ENCODE results near the gene COMMD3. TPM values are rescaled to one million over a fixed set of nuclear protein-coding genes. Genes with fewer than 3 reads are reported as not detected.

The COMMD3 gene
- polyA plus RNA-seq, 1 donor, result 83.8 TPM

DNA sequence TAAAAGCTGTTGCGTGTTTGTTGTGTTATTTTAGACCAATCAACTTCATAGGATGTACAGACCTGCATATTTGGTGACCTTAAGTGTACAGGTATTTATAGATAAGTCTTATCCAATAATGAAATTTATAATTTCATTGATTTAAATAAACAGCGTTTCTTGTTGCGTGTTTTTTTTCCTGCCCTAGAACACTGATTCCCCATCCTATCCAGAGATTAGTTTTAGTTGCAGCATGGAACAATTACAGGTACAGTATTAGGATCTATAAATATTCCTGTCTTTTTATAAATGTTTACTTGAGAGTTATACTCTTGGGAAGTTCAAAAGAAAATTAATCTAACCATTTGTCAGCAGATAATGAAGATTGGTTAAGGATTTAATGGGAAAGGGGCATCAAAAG, 2.6 kb downstream of the COMMD3 start:
- DNase-seq, result no peak

DNA sequence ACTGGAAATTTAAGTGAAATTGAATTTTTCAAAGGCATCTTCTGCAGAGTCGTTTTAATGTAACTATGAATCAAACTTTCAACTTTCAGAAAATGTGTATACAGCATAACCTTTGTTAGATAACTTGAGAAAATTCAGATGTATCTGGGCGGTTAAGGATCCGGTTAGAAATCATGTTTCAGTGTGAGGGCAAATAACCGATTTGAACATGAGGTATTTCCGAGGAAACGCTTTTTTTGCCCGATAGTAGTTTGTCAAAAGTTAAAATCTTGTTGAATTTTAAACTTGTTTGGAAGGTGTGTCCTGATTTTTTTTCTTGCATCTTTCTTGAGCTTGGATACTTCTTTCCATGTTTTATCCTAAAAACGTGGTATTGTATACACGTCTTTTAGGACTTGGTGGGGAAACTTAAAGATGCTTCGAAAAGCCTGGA, 3.4 kb downstream of the COMMD3 start:
- DNase-seq, result no peak

DNA sequence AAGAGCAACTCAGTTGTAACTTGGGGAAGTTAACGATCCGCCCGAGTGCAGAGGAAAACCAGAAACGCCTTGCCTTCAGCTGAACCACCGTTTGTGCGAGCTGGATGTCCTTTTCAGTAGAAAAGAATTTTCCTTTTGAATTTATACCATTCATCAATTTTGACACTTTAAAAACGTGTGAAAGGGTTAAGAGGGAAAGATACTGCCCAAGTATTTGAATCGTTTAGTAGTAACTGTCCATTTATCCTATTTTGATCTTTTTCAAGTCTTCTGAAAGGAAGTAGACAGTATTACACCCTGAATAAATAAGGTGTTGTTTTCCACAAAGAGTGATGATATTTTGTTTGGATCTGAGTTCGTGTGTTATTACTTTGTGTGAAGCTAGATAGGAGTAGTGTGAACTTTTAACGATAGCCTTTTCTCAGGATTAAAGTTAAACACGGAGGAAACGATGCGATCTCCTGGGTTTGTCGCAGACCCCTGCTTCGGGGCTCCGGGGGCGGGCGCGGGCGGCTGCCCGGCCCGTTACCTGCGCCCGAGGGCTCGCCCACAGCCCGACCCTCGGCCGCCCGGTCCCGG, 3.9 kb downstream of the COMMD3 start:
- DNase-seq, result no peak

DNA sequence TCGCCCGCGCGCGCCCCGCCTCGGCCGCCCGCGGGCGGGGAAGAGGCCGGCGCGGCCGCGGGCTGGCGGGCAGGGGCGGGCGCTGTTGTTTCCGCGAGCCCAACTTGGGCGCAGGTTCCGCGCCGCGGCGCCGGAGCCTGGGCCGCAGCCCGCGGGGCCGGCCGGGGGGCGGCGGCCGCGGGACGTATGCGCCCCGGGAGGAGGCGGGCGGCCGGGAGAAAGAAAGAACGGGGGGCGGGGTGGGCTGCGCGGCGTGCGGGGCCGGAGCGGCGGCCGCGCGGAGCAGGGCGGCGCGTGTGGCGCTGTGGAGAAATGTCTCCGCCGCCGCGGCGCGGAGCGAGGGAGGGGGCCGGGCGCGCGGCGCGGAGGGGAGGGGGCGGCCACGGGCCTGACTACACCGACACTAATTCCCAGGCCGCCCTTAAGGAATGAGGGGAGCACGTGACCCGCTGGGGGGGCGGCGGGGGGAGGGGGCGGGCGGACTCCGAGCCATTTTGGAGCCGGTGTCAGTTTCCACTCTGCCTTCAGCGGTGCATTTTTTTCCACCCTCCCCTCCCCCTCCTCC, 4.5 kb downstream of the COMMD3 start, which contains the start of gene BMI1:
BMI1 (plus strand) TSS at position 509 of the 565 bp plus-strand sequence. CDS start 5,351 bp downstream, outside the sequence.
- no peak for DNase-seq

GRCh38 chr10:22321156-22321923, 5.2 kb downstream of the COMMD3 start:
- DNase-seq, result no peak

DNA sequence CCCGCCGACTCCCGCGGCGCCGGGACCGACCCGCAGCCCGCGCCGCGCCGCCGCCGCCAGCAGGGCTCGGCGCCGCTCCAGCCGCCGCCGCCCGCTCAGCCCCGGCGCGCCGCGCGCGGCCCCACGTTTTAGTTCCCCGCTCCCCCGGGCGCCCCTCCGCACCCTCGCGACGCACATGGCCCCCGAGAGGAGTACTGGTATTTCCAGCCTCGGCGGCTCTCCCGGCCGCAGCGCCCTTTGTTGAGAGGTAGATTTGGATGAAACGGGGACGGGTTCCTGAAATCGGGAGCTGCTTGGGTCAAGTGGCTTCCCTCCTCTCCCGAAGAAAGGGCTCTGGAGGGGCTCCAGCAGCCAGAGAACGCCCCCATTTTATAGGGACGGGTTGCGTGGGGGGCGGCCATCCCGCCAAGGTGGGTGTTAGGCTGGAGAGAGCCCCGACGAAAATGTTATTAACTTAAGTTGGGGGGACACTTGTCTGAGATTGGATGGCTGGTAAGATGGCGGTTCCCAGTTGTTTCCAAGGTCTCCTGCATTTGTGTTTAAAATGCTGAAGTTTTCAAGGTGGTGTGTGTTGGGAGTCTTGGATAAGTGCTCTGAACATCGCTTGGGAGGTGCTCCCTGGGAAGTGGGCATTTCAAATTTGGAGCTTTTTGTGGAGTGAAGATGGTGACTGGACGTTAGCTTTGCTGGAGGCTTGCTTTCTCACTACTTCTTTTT, 5.9 kb downstream of the COMMD3 start:
- DNase-seq, result no peak

DNA sequence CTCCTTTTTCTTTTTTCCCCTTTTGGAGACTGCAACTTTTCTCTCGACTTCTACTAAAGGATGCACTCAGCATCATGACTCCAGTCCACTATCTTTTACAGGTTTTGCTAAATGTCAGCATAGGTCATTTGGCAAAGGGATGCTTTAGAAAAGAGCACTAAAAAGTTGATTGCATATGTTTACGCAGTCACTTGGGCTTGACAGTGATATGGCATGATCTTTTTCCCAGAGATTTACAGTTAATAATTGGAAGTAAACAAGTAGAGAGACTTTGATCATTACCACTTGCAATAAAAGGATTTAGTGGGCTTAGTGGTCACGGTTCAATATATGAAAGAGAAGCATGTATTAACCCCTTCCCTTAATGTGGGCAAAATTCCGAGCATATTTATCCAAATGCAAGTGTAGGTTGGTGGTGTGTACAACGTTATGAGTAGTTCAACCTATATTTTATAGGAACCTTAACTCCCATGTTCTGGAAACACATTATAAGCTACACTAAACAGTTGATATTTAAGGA, 6.5 kb downstream of the COMMD3 start:
- no peak for DNase-seq

GRCh38 chr10:22323538-22324305, 7.5 kb downstream of the COMMD3 start:
- DNase-seq, result no peak

DNA sequence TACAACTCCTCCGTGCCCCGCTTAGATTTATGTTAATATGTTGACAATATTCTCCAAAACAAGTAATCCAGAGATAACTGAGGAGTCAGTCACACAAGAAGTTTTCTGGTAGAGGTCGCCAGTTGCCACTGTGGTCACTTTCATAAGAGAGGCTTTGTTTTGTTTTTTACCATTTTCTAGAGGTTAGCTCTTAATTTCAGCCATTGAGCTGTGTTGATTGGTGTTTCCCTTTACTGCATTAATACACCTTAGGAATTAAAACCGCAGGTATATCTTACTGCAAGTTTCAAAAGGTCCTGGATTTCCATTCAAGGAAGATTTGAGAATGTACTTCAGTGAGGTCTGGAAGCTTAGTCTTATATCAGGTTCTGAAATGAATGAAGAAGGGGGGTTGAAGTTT, 8.2 kb downstream of the COMMD3 start:
- no peak for DNase-seq

GRCh38 chr10:22324893-22325271, 8.7 kb downstream of the COMMD3 start:
- DNase-seq, result no peak

DNA sequence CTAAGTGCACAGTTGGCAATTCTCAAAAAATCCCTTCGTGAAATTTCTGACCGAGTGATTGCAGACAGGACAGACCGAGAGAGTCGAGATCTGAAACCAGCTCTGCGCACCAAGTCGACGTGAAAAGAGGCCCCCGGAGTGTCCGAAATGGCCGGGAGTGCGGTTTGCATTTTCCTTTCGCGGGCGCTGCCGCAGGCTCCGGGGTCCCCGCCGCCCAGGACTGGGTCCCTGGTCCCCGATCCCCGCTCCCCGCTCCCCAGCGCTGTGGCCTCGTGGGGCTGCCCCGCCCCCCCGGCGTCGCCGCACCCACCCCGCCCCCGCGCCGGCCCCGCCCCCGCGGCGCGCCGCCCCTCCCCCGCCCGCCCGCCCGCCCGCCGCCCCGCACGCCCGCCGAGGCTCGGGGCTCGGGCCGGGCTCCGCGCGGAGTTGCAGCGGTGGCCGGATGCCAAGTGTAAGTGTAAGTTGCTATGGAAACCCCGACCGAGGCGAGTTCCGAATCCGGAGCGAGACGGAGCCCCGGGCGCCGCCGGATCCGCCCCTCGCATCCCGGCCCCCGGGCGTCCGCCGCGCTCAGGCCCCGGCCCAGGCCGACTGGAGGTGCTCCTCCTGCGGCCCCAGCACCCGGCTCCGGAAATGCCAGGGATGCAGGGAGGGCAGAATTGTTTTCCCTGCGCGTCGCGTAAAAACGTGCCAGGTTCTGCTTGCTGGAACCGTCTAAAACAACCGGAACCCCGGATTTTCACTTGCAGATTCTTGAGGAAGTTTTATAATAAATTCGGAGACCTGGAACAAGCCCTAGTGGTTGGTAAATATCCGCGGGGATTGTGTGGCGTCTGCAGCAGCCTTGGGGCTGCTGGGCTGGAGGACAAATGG, 9.3 kb downstream of the COMMD3 start:
- DNase-seq, result no peak

DNA sequence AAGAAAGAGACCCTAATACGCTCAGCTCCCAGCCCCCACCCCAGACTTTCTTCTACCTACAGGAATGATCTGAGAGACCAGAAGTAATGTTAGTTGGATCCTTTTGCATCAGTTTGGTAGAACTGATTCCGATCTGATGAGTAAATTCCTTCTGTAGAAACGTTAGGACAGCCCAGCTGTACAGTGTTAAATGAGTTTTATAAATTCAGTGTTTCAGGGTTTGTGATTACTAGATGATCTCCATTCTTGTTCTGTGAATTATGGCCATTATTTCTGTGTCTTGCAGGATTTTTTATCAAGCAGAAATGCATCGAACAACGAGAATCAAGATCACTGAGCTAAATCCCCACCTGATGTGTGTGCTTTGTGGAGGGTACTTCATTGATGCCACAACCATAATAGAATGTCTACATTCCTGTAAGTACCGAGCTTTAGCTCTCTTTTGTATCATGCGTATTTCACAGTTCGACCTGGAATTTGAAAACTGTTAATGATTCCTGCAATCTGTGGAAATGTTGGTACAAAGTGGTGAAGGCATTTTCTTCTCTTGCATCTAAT, 10.0 kb downstream of the COMMD3 start:
- no peak for DNase-seq

GRCh38 chr10:22329150-22329549, 13.0 kb downstream of the COMMD3 start:
- no peak for DNase-seq

- DNase-seq, result no peak
Measured at GRCh38 chr10:22332116-22332692, 16.0 kb downstream of the COMMD3 start.

DNA sequence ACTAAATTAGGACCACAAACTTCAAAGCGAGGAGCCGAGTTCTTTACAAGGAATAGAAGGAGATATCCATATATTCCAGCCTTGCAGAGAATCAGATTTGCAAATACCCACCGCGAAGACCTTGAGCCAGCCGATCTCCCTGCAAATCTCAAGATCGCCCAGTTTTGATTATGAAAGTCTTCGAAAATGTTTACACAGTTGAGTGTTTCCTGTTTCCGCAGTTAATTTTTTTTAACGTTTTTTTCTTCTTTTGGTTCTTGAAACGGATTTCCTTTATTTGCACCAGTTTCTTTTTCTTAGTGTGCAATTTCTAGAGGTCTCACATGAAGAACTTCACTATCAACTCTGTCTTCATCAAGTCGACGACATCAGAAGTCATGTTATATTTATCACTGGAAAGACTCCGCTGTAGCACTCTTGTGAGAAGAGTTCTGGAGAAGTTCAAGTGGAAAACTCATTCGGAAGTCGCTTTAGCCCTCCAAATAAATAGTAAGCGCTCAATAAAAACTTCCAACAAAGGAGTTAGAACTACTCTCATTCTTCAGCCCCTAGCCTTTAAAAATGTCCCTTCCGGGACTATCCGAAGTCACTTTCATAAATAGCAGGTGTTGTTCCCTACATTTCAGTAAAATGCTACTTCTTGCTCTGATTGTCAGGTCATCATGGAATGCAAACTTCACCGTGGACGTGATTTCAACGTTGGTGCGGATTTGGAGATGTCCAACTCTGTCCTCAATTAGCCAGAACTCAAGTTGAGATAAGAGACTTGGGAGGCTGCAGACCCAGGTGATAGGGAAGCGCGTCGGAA, 17.2 kb downstream of the COMMD3 start:
- no peak for DNase-seq

DNA sequence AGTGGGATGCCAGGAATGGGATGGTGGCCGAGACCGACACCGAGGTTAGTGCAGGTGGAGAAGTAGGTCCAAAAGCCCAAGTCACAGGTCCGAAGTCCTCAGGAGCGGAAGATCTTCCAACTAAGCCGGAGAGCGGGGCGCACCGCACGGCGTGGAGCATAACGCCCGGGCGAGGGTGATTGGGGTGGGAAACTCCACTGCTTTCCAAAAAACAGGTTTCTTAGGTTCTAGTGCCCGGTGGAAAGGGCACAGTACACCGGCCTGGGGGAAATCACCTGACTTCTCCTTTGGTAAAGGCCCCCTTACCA, 17.7 kb downstream of the COMMD3 start:
- DNase-seq, result no peak

GRCh38 chr10:22334414-22335172, 18.4 kb downstream of the COMMD3 start:
- no peak for DNase-seq

GRCh38 chr10:22335173-22335933, 19.2 kb downstream of the COMMD3 start:
- DNase-seq, result no peak
